Measurements from ENCODE around the gene OGFOD3.

- TF ChIP-seq CTCF (conservative IDR thresholded peaks at IDR 0.05) (no peak), EZH2 (IDR thresholded peaks at IDR 0.05; ENCODE audit: low read depth) (no peak)
Observed at GRCh38 chr17:82464567-82464929, 46.2 kb upstream of the OGFOD3 start.

Data from PC-9 (cell line).